Testis (tissue), 3 donors: ENCODE measurements around the gene BPIFA2. TPM values are rescaled to one million over a fixed set of nuclear protein-coding genes. Genes with fewer than 3 reads are reported as not detected.

Experiments
- DNase-seq: peaks from one replicate; pipeline ENCODE4 v3.0.0-alpha.2; 2019
- H3K27ac ChIP-seq, 2 donors: fragments of 200-600 bp; sonication (generic); one replicate each; pipeline ENCODE4 v1.5.1; 2019
- H3K27me3 ChIP-seq: fragments of 200-600 bp; sonication (generic); one replicate; pipeline ENCODE4 v1.5.1; 2019
- H3K36me3 ChIP-seq: fragments of 200-600 bp; sonication (generic); one replicate; pipeline ENCODE4 v1.5.1; 2017; ENCODE audit warnings: low read depth; ENCODE audit errors: missing control alignments
- H3K4me1 ChIP-seq: fragments of 200-600 bp; sonication (generic); one replicate; pipeline ENCODE4 v1.5.1; 2019
- H3K4me3 ChIP-seq, 2 donors: fragments of 200-600 bp; sonication (generic); one replicate each; pipeline ENCODE4 v1.5.1; 2017 to 2019
- H3K9me3 ChIP-seq: fragments of 200-600 bp; sonication (generic); one replicate; pipeline ENCODE4 v1.5.1; 2017
- CTCF ChIP-seq, 3 experiments: fragments of 450-650 bp in 2 of 3; fragments of 200-600 bp in 1 of 3; sonication (generic) in 1 of 3; IDR thresholded peaks; one replicate each; pipeline ENCODE4 v1.5.1; 2016 to 2019; ENCODE audit warnings: antibody characterized with exemption in 3 of 3, mild to moderate bottlenecking in 2 of 3, moderate library complexity in 1 of 3
- POLR2A ChIP-seq: fragments of 450-650 bp; IDR thresholded peaks from one replicate; pipeline ENCODE4 v1.6.1; 2017; ENCODE audit warnings: antibody characterized with exemption, mild to moderate bottlenecking, moderate library complexity
- WGBS, 2 donors: methylation state at CpG; one replicate each; pipeline ENCODE4 v1.1.5; 2018; 5-methylcytosine and 5-hydroxymethylcytosine counted together
- intact Hi-C: fragments of 100-400 bp; cut with DNase I; formaldehyde crosslinking; loops from one replicate; pipeline ENCODE4 v1.15.1; 2023; ENCODE audit warnings: low total_unique reads
- polyA plus RNA-seq: library from polyadenylated mRNA; stranded (reverse); fragments of 350-450 nt; fragmentation: Illumina TruSeq; extraction: RNeasy Lipid Tissue Mini Kit (QIAGEN cat#74804); gene quantifications from one replicate; pipeline ENCODE4 v1.2.3, GENCODE V29; 2014; ENCODE audit warnings: low read depth, low replicate concordance; ENCODE audit not compliant: insufficient read depth
- total RNA-seq, 2 donors: library from RNA; depleted of rRNA; stranded (reverse); fragments of >200 nt; gene quantifications; one replicate each; pipeline ENCODE4 v1.2.3, GENCODE V29; 2016

BPIFA2 gene
- total and polyA plus RNA-seq, 3 donors from 2014 or later: 1.3 to 1.4 TPM; not detected in 1

- intact Hi-C loops: no loop called here
- WGBS, 2 donors: 74 to 77% methylated on average over 6 of the region's 6 CpGs
- TF ChIP-seq POLR2A: no peak
- TF ChIP-seq CTCF (IDR thresholded peaks at IDR 0.05): no peak
These were observed 3.2 kb upstream of the BPIFA2 start for GRCh38 chr20:33164763-33165095.

GRCh38 chr20:33165416-33166055 is 2.4 kb upstream of the BPIFA2 start:
- WGBS, 2 donors: 66 to 67% methylated on average over 8 of the region's 8 CpGs
- Histone ChIP-seq H3K4me1 (peaks cover 5% of the 10 kb centered on the region), H3K27ac (no peak overlapping the region), H3K36me3 (no peaks in the 10 kb centered on the region), H3K9me3 (no peaks in the 10 kb centered on the region), H3K27me3 (no peaks in the 10 kb centered on the region), H3K4me3 (no peak overlapping the region)
- no peak for DNase-seq
- intact Hi-C loops: no loop called here
- TF ChIP-seq CTCF (IDR thresholded peaks at IDR 0.05): no peak
- no peak for TF ChIP-seq POLR2A

More at GRCh38 chr20:33164763-33165095, 3.2 kb upstream of the BPIFA2 start:
- H3K27ac ChIP-seq: no peak overlapping the region
- no peak for DNase-seq
- no peak overlapping the region for H3K4me3 ChIP-seq
- peaks cover 5% of the 10 kb centered on the region for H3K4me1 ChIP-seq
- H3K27me3 ChIP-seq: no peaks in the 10 kb centered on the region
- H3K9me3 ChIP-seq: no peaks in the 10 kb centered on the region
- H3K36me3 ChIP-seq: no peaks in the 10 kb centered on the region

- H3K4me1 ChIP-seq: peaks cover 5% of the 10 kb centered on the region
- intact Hi-C loops: no loop called here
- 82 to 85% methylated on average over 6 to 8 of the region's 8 CpGs for WGBS, 2 donors
These were observed 1.3 kb upstream of the BPIFA2 start for GRCh38 chr20:33166533-33167113.

GRCh38 chr20:33169176-33169794 is 1.3 kb downstream of the BPIFA2 start:
- TF ChIP-seq CTCF (IDR thresholded peaks at IDR 0.05) (peak in 2 of 3 experiments; percentile 43 to 73), POLR2A (no peak)
- Histone ChIP-seq H3K9me3 (no peaks in the 10 kb centered on the region), H3K27me3 (no peaks in the 10 kb centered on the region), H3K36me3 (no peaks in the 10 kb centered on the region), H3K27ac (no peak overlapping the region), H3K4me1 (peaks cover 5% of the 10 kb centered on the region), H3K4me3 (no peak overlapping the region)
- 55 to 65% methylated on average over 8 of the region's 8 CpGs for WGBS, 2 donors
- intact Hi-C loops: no loop called here
- peak; percentile 48 for DNase-seq

More at GRCh38 chr20:33166533-33167113, 1.3 kb upstream of the BPIFA2 start:
- Histone ChIP-seq H3K27me3 (no peaks in the 10 kb centered on the region), H3K9me3 (no peaks in the 10 kb centered on the region), H3K36me3 (no peaks in the 10 kb centered on the region), H3K27ac (no peak overlapping the region), H3K4me3 (no peak overlapping the region)
- TF ChIP-seq POLR2A (no peak), CTCF (IDR thresholded peaks at IDR 0.05) (no peak)
- DNase-seq: no peak
